OCI-LY3 (cell line): ENCODE results near the gene CHID1.

ENCODE experiments used
- EZH2phosphoT487 ChIP-seq: fragments of 200-600 bp; shearing (Covaris generic); IDR thresholded peaks from 2 replicates; pipeline ENCODE4 v1.6.1; 2018; ENCODE audit warnings: antibody characterized with exemption, mixed run types, low read depth
- TF ChIP-seq, protein P1 (sequence below): fragments of 200-600, 300-600 bp; sonication (generic); IDR thresholded peaks from 2 replicates; pipeline ENCODE4 v1.5.1; 2014; ENCODE audit warnings: antibody characterized with exemption, low read length, low read depth

DNA sequence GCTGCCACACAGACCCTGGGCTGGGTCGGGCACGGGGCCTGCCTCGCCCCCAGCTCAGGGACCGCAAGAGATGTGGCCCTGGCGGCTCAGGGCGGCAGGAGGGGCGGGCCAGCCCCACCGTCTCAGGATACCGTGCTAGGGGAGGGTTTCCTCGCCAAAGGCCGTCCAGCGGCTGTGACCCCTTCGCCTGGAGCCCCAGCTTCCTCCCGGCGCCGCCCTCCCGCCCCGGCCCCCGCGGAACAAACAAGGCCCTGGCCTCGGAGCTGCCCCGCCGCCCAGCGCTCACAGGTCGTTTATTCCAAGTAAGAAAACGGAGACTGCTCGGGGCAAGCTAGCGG lies 14.5 kb upstream of the CHID1 start:
- TF ChIP-seq, protein P1, sequence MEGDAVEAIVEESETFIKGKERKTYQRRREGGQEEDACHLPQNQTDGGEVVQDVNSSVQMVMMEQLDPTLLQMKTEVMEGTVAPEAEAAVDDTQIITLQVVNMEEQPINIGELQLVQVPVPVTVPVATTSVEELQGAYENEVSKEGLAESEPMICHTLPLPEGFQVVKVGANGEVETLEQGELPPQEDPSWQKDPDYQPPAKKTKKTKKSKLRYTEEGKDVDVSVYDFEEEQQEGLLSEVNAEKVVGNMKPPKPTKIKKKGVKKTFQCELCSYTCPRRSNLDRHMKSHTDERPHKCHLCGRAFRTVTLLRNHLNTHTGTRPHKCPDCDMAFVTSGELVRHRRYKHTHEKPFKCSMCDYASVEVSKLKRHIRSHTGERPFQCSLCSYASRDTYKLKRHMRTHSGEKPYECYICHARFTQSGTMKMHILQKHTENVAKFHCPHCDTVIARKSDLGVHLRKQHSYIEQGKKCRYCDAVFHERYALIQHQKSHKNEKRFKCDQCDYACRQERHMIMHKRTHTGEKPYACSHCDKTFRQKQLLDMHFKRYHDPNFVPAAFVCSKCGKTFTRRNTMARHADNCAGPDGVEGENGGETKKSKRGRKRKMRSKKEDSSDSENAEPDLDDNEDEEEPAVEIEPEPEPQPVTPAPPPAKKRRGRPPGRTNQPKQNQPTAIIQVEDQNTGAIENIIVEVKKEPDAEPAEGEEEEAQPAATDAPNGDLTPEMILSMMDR: no peak
- no peak for TF ChIP-seq EZH2phosphoT487
